ENCODE measurements around the gene CRYGC. TPM values are rescaled to one million over a fixed set of nuclear protein-coding genes. Genes with fewer than 3 reads are reported as not detected.

The CRYGC gene
- total RNA-seq (not detected), polyA plus RNA-seq (not detected)

DNA sequence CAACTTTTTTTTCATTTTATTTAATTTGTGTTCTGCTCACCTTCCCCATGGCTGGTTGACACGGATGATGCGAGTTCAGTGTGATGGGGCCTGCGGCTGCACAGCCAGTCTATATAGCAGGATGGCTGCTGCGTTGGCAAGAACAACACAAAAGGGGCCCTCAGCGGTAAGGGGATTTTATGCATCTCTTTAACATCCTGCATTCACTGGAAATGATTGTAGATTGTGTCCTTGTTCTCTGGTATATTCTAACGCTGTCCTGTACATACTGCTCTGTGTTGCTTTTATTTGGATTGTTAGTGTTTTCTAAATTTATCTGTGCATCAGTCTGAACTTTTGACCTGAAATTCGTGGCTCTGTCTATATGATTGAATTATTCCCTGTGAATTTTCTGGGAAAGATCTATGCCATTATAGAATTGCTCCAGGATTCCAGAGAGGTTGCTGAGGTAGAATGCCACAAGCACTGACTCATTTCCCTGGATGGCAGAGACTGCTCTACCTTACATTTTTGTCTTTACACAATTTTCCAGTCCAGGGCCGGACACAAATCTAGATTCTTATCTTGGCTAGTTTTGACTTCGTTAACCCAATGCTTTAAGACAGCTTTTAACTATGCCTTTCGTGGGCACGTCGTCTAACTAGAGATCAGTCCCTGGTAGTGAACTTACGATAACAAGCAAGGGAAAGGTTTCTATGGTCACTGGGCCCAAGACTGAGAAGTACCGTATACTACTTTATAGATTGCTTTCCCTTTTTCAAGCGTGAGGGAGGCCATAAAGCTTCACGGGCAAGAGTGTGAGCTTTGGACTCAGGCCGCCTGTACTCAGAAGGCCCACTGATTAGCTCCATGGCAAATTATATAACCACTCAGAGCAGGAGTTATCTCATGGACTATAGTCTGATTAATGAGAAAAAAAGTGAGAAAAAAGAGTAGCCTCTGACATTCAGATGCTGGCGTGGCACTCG is at the start of gene CRYGC:
CRYGC (minus strand) TSS at position 85 of the 968 bp plus-strand sequence; CDS start at position 49, 36 bp downstream.
- no peaks in the 10 kb centered on the region for H3K36me3 ChIP-seq (ENCODE audit: insufficient read depth)
- no peak within 1 kb of the TSS for H3K4me3 ChIP-seq (ENCODE audit: low read depth, low read length)
- no peaks in the 10 kb centered on the region for H3K4me1 ChIP-seq (ENCODE audit: insufficient read depth)
- no peak for DNase-seq (ENCODE audit: extremely low spot score)
- 51% methylated on average over 19 of the region's 19 CpGs for WGBS
- H3K27ac ChIP-seq (ENCODE audit: low read depth), result no peak within 1 kb of the TSS

GRCh38 chr2:208179028-208179609 is 49.5 kb upstream of the CRYGC start:
- H3K27ac ChIP-seq (ENCODE audit: low read depth), result no peak overlapping the region
- H3K4me3 ChIP-seq (ENCODE audit: low read depth, low read length), result no peak overlapping the region
- 80% methylated on average over 4 of the region's 4 CpGs for WGBS
- no peak for DNase-seq (ENCODE audit: extremely low spot score)
- H3K36me3 ChIP-seq (ENCODE audit: insufficient read depth), result no peaks in the 10 kb centered on the region
- no peaks in the 10 kb centered on the region for H3K4me1 ChIP-seq (ENCODE audit: insufficient read depth)

DNA sequence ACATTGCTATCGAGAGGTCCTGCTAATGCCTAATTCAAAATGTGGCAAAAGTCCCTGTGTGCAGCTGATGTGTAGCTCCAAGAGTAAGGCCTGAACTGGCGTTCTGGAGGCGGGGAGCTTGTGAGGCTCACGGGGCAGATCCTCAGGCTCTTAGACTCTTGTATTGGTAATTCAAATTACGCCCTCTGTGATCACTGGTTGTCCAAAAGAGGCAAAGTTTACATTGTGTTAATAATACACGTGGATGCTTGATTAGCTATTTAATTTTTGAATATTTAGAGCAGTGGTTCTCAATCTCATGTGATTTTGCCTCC is 46.2 kb upstream of the CRYGC start:
- WGBS, result 77% methylated on average over 6 of the region's 6 CpGs
- Histone ChIP-seq H3K27ac (ENCODE audit: low read depth) (no peak overlapping the region), H3K4me3 (ENCODE audit: low read depth, low read length) (no peak overlapping the region), H3K4me1 (ENCODE audit: insufficient read depth) (no peaks in the 10 kb centered on the region), H3K36me3 (ENCODE audit: insufficient read depth) (no peaks in the 10 kb centered on the region)
- DNase-seq (ENCODE audit: extremely low spot score), result no peak

GRCh38 chr2:208175069-208175839 is 45.6 kb upstream of the CRYGC start:
- H3K4me1 ChIP-seq (ENCODE audit: insufficient read depth), result no peaks in the 10 kb centered on the region
- no peak overlapping the region for H3K27ac ChIP-seq (ENCODE audit: low read depth)
- no peak overlapping the region for H3K4me3 ChIP-seq (ENCODE audit: low read depth, low read length)
- H3K36me3 ChIP-seq (ENCODE audit: insufficient read depth), result no peaks in the 10 kb centered on the region
- DNase-seq (ENCODE audit: extremely low spot score), result peak; percentile 59
- 44% methylated on average over 21 of the region's 21 CpGs for WGBS

- Histone ChIP-seq H3K4me1 (ENCODE audit: insufficient read depth) (no peaks in the 10 kb centered on the region), H3K27ac (ENCODE audit: low read depth) (no peak overlapping the region), H3K36me3 (ENCODE audit: insufficient read depth) (no peaks in the 10 kb centered on the region), H3K4me3 (ENCODE audit: low read depth, low read length) (no peak overlapping the region)
- no peak for DNase-seq (ENCODE audit: extremely low spot score)
- WGBS, result 88% methylated on average over 9 of the region's 9 CpGs
Measured at GRCh38 chr2:208174144-208174543, 44.5 kb upstream of the CRYGC start.

- H3K27ac ChIP-seq (ENCODE audit: low read depth), result no peak overlapping the region
- no peak overlapping the region for H3K4me3 ChIP-seq (ENCODE audit: low read depth, low read length)
- no peaks in the 10 kb centered on the region for H3K36me3 ChIP-seq (ENCODE audit: insufficient read depth)
- no peak for DNase-seq (ENCODE audit: extremely low spot score)
- no peaks in the 10 kb centered on the region for H3K4me1 ChIP-seq (ENCODE audit: insufficient read depth)
- WGBS, result 70% methylated on average over 4 of the region's 4 CpGs
Measured at GRCh38 chr2:208172125-208172524, 42.5 kb upstream of the CRYGC start.

GRCh38 chr2:208164951-208165755 is 35.5 kb upstream of the CRYGC start:
- Histone ChIP-seq H3K27ac (ENCODE audit: low read depth) (no peak overlapping the region), H3K4me1 (ENCODE audit: insufficient read depth) (no peaks in the 10 kb centered on the region), H3K36me3 (ENCODE audit: insufficient read depth) (no peaks in the 10 kb centered on the region), H3K4me3 (ENCODE audit: low read depth, low read length) (no peak overlapping the region)
- WGBS, result 76% methylated on average over 2 of the region's 2 CpGs
- DNase-seq (ENCODE audit: extremely low spot score), result no peak

GRCh38 chr2:208163489-208163888 is 33.9 kb upstream of the CRYGC start, which contains the start of gene CRYGA:
CRYGA (minus strand) TSS chr2:208163589; CDS start chr2:208163556, 33 bp downstream.
- Histone ChIP-seq H3K27ac (ENCODE audit: low read depth) (no peak within 1 kb of the TSS), H3K36me3 (ENCODE audit: insufficient read depth) (no peaks in the 10 kb centered on the region), H3K4me1 (ENCODE audit: insufficient read depth) (no peaks in the 10 kb centered on the region), H3K4me3 (ENCODE audit: low read depth, low read length) (no peak within 1 kb of the TSS)
- no peak for DNase-seq (ENCODE audit: extremely low spot score)
- WGBS, result 80% methylated on average over 2 of the region's 2 CpGs

- Histone ChIP-seq H3K4me3 (ENCODE audit: low read depth, low read length) (no peak overlapping the region), H3K36me3 (ENCODE audit: insufficient read depth) (no peaks in the 10 kb centered on the region), H3K4me1 (ENCODE audit: insufficient read depth) (no peaks in the 10 kb centered on the region), H3K27ac (ENCODE audit: low read depth) (no peak overlapping the region)
- 85% methylated on average over 2 of the region's 2 CpGs for WGBS
- no peak for DNase-seq (ENCODE audit: extremely low spot score)
Measured at GRCh38 chr2:208156439-208156838, 26.8 kb upstream of the CRYGC start.

GRCh38 chr2:208153156-208153555 is 23.5 kb upstream of the CRYGC start:
- Histone ChIP-seq H3K36me3 (ENCODE audit: insufficient read depth) (no peaks in the 10 kb centered on the region), H3K4me3 (ENCODE audit: low read depth, low read length) (no peak overlapping the region), H3K4me1 (ENCODE audit: insufficient read depth) (no peaks in the 10 kb centered on the region), H3K27ac (ENCODE audit: low read depth) (no peak overlapping the region)
- no peak for DNase-seq (ENCODE audit: extremely low spot score)

DNA sequence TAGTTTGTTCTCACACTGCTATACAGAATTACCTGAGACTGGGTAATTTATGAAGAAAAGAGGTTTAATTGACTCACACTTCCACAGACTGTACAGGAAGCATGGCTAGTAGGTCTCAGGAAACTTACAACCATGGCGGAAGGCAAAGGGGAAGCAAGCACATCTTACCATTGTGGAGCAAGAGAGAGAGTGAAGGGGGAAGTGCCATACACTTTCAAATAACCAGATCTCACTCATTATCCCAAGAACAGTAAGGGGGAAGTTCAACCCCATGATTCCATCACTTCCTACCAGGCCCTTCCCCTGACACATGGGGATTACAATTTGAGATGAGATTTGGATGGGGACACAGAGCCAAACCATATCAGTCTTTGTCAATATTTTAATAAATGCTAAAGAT is 21.3 kb upstream of the CRYGC start:
- WGBS, result 85% methylated on average over 1 of the region's 1 CpG

DNA sequence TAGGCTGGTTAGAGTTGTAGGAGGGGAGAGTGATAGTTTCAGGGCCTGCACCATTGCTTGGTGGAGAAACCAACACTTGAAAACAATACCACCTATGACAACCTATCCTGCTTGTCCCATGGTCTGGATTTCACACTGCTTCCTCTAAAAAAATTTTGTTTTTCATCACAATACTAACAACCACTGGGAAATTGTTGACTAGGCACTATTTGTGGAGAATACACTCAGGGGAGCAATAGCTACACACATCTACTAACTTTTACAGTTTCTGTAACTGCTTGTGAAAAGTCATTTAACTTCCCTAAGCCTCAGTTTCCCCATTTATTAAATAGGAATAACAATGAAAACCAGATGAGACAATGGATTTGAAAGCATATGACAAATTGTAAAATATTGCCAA is 20.5 kb upstream of the CRYGC start:
- no peak for DNase-seq (ENCODE audit: extremely low spot score)
- Histone ChIP-seq H3K4me1 (ENCODE audit: insufficient read depth) (no peaks in the 10 kb centered on the region), H3K4me3 (ENCODE audit: low read depth, low read length) (no peak overlapping the region), H3K36me3 (ENCODE audit: insufficient read depth) (no peaks in the 10 kb centered on the region), H3K27ac (ENCODE audit: low read depth) (no peak overlapping the region)

More for the DNA sequence above, 21.3 kb upstream of the CRYGC start:
- no peaks in the 10 kb centered on the region for H3K4me1 ChIP-seq (ENCODE audit: insufficient read depth)
- no peak overlapping the region for H3K4me3 ChIP-seq (ENCODE audit: low read depth, low read length)
- no peak for DNase-seq (ENCODE audit: extremely low spot score)
- H3K27ac ChIP-seq (ENCODE audit: low read depth), result no peak overlapping the region
- H3K36me3 ChIP-seq (ENCODE audit: insufficient read depth), result no peaks in the 10 kb centered on the region

- no peak for DNase-seq (ENCODE audit: extremely low spot score)
- H3K4me3 ChIP-seq (ENCODE audit: low read depth, low read length), result no peak overlapping the region
- H3K36me3 ChIP-seq (ENCODE audit: insufficient read depth), result no peaks in the 10 kb centered on the region
- WGBS, result 80% methylated on average over 2 of the region's 2 CpGs
- no peak overlapping the region for H3K27ac ChIP-seq (ENCODE audit: low read depth)
- H3K4me1 ChIP-seq (ENCODE audit: insufficient read depth), result no peaks in the 10 kb centered on the region
Measured at GRCh38 chr2:208148803-208149202, 19.2 kb upstream of the CRYGC start.
